ENCODE measurements around the gene USP54.

USP54 gene

DNA sequence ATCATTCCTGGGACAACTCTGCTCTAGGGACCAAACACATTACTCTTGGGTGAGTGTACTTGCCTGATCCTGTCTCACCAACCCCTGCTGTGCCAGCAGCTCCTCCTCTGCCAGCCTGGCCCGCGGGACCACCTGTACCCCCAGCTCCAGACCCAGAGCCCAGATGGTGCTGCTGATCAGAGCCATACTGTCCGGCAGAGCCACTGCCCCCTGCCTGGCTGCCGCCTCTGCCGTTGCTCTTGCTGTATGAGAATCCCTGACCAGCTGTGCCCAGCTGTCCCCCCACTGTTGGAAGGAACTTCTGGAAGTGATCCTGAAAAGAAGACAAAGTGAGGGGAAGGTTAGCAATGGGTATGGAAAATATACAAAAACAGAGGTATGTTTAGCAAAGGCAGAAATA is 43.3 kb upstream of the USP54 start:
- H4K20me1 ChIP-seq (ENCODE audit: insufficient read depth, low read length, poor library complexity, severe bottlenecking): no peaks in the 10 kb centered on the region
- H3K4me3 ChIP-seq (ENCODE audit: low read length, poor library complexity, severe bottlenecking): no peak overlapping the region
- no peaks in the 10 kb centered on the region for H3K9me3 ChIP-seq (ENCODE audit: insufficient read depth, low read depth, low read length)
- H3K4me1 ChIP-seq (ENCODE audit: insufficient read depth, low read length, poor library complexity, severe bottlenecking): no peaks in the 10 kb centered on the region
- TF ChIP-seq, protein P1, sequence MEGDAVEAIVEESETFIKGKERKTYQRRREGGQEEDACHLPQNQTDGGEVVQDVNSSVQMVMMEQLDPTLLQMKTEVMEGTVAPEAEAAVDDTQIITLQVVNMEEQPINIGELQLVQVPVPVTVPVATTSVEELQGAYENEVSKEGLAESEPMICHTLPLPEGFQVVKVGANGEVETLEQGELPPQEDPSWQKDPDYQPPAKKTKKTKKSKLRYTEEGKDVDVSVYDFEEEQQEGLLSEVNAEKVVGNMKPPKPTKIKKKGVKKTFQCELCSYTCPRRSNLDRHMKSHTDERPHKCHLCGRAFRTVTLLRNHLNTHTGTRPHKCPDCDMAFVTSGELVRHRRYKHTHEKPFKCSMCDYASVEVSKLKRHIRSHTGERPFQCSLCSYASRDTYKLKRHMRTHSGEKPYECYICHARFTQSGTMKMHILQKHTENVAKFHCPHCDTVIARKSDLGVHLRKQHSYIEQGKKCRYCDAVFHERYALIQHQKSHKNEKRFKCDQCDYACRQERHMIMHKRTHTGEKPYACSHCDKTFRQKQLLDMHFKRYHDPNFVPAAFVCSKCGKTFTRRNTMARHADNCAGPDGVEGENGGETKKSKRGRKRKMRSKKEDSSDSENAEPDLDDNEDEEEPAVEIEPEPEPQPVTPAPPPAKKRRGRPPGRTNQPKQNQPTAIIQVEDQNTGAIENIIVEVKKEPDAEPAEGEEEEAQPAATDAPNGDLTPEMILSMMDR (conservative IDR thresholded peaks at IDR 0.05; ENCODE audit: low read length): no peak
- no peak for TF ChIP-seq EZH2phosphoT487 (IDR thresholded peaks at IDR 0.05; ENCODE audit: borderline replicate concordance)
- H3K36me3 ChIP-seq (ENCODE audit: insufficient read depth, low read length): no peaks in the 10 kb centered on the region
- no peaks in the 10 kb centered on the region for H3K79me2 ChIP-seq (ENCODE audit: insufficient read depth, low read length)
- H3K4me2 ChIP-seq (ENCODE audit: low read depth, low read length, poor library complexity, severe bottlenecking): no peak overlapping the region
- H3K9me2 ChIP-seq (replicated peaks; ENCODE audit: low read depth, low read length): no peaks in the 10 kb centered on the region
- no peaks in the 10 kb centered on the region for H3K27me3 ChIP-seq (ENCODE audit: insufficient read depth, low read length, poor library complexity, severe bottlenecking)
- no peaks in the 10 kb centered on the region for H3F3A ChIP-seq (ENCODE audit: low read depth)
- H2AFZ ChIP-seq (ENCODE audit: low read length): no peak overlapping the region
- no peak overlapping the region for H3K9ac ChIP-seq (ENCODE audit: low read depth, low read length, poor library complexity, severe bottlenecking)

DNA sequence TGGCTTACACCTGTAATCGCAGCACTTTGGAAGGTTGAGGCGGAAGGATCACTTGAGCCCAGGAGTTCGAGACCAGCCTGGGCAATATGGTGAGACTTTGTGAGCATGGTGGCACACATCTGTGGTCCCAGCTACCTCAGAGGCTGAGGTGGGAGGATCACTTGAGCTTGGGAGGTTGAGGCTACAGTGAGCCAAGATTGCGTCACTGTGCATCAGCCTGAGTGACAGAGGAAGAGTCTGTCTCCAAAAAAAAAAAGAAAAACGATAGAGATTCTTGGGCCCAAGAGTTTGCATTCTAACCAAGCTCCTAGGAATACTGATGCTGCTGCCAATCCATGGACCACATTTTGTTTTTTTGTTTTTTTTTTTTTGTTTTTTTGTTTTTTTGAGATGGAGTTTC is 38.0 kb upstream of the USP54 start:
- Histone ChIP-seq H3K4me1 (ENCODE audit: insufficient read depth, low read length, poor library complexity, severe bottlenecking) (peaks cover 18% of the 10 kb centered on the region), H3K4me2 (ENCODE audit: low read depth, low read length, poor library complexity, severe bottlenecking) (no peak overlapping the region), H2AFZ (ENCODE audit: low read length) (no peak overlapping the region), H3K36me3 (ENCODE audit: insufficient read depth, low read length) (no peaks in the 10 kb centered on the region), H4K20me1 (ENCODE audit: insufficient read depth, low read length, poor library complexity, severe bottlenecking) (no peaks in the 10 kb centered on the region), H3K4me3 (ENCODE audit: low read length, poor library complexity, severe bottlenecking) (no peak overlapping the region), H3K27me3 (ENCODE audit: insufficient read depth, low read length, poor library complexity, severe bottlenecking) (no peaks in the 10 kb centered on the region), H3K9me3 (ENCODE audit: insufficient read depth, low read depth, low read length) (no peaks in the 10 kb centered on the region), H3K9ac (ENCODE audit: low read depth, low read length, poor library complexity, severe bottlenecking) (no peak overlapping the region), H3F3A (ENCODE audit: low read depth) (no peaks in the 10 kb centered on the region), H3K79me2 (ENCODE audit: insufficient read depth, low read length) (peaks cover 15% of the 10 kb centered on the region; the same call in 1 of the 2 replicates), H3K9me2 (replicated peaks; ENCODE audit: low read depth, low read length) (no peaks in the 10 kb centered on the region)
- TF ChIP-seq, protein P1 (conservative IDR thresholded peaks at IDR 0.05; ENCODE audit: low read length): no peak
- TF ChIP-seq EZH2phosphoT487 (IDR thresholded peaks at IDR 0.05; ENCODE audit: borderline replicate concordance): no peak

DNA sequence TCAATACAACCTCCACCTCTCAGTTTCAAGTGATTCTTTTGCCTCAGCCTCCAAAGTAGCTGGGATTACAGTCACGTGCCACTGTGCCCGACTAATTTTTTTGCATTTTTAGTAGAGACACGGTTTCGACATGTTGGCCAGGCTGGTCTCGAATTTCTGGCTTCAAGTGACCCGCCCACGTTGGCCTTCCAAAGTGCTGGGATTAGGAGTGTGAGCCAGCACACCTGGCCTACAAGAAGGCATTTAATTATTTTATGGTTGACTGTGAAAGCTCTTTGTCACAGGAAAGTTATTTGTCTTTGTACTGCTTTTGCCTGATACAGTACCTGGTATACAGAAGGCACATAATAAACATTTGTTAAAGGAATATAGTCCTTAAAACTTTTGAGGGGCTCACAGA is 37.3 kb upstream of the USP54 start:
- H3K9ac ChIP-seq (ENCODE audit: low read depth, low read length, poor library complexity, severe bottlenecking): no peak overlapping the region
- peaks cover 18% of the 10 kb centered on the region for H3K4me1 ChIP-seq (ENCODE audit: insufficient read depth, low read length, poor library complexity, severe bottlenecking)
- no peaks in the 10 kb centered on the region for H4K20me1 ChIP-seq (ENCODE audit: insufficient read depth, low read length, poor library complexity, severe bottlenecking)
- H3K9me3 ChIP-seq (ENCODE audit: insufficient read depth, low read depth, low read length): no peaks in the 10 kb centered on the region
- H3K9me2 ChIP-seq (replicated peaks; ENCODE audit: low read depth, low read length): no peaks in the 10 kb centered on the region
- H3K36me3 ChIP-seq (ENCODE audit: insufficient read depth, low read length): no peaks in the 10 kb centered on the region
- no peaks in the 10 kb centered on the region for H3F3A ChIP-seq (ENCODE audit: low read depth)
- H3K27me3 ChIP-seq (ENCODE audit: insufficient read depth, low read length, poor library complexity, severe bottlenecking): no peaks in the 10 kb centered on the region
- H3K4me2 ChIP-seq (ENCODE audit: low read depth, low read length, poor library complexity, severe bottlenecking): no peak overlapping the region
- peaks cover 15% of the 10 kb centered on the region; the same call in 1 of the 2 replicates for H3K79me2 ChIP-seq (ENCODE audit: insufficient read depth, low read length)
- no peak overlapping the region for H2AFZ ChIP-seq (ENCODE audit: low read length)
- TF ChIP-seq, protein P1 (conservative IDR thresholded peaks at IDR 0.05; ENCODE audit: low read length): no peak
- TF ChIP-seq EZH2phosphoT487 (IDR thresholded peaks at IDR 0.05; ENCODE audit: borderline replicate concordance): no peak
- no peak overlapping the region for H3K4me3 ChIP-seq (ENCODE audit: low read length, poor library complexity, severe bottlenecking)
